ENCODE measurements around the gene ALDH3B2.

ALDH3B2 gene

DNA sequence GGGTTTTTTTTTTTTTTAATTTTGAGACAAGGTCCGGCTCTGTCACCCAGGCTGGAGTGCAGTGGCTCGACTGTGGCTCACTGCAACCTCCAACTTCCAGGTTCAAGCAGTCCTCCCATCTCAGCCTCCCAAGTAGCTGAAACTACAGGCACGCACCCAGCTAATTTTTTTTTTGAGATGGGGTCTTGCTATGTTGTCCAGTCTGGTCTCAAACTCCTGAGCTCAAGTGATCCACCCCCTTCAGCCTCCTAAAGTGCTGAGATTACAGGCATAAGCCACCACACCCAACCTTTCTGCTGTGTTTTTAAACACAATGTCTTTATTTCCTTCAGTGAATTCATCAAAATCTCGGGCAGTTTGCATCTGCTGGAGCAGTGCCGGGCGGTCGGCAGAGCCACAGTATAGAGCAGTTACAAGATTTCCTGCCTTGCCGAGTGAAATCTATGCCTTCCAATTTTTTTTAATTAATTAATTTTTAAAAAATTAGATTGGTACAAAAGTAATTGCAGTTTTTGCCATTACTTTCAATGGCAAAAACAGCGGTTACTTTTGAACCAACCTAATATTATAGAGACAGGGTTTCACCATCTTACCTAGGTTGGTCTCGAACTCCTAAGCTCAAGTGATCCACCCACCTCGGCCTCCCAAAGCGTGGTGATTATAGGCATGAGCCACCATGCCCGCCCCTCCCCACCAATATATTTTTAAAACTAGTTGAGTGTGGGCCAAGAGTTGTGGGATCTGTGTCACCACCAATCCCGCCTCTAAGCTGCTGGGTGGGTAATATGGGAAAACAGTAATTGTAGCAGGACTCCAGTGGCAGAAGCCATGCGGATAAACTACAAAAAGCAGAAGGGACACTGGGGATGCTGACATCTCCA is 21.2 kb downstream of the ALDH3B2 start:
- no peak for TF ChIP-seq SIN3A (IDR thresholded peaks at IDR 0.05; ENCODE audit: borderline replicate concordance, insufficient read depth, low read length)
- no peak for TF ChIP-seq FOXP2 (optimal IDR thresholded peaks at IDR 0.05; ENCODE audit: borderline replicate concordance, extremely low read depth, extremely low read length, insufficient read depth)
- TF ChIP-seq TAF1 (IDR thresholded peaks at IDR 0.05; ENCODE audit: borderline replicate concordance, insufficient read depth, low read length) = no peak
- no peak for TF ChIP-seq REST (IDR thresholded peaks at IDR 0.05; ENCODE audit: insufficient read depth in 1 of 2, low read depth in 2 of 2, low read length in 2 of 2)
- no peak for TF ChIP-seq POLR2AphosphoS5 (IDR thresholded peaks at IDR 0.05; ENCODE audit: low read depth, low read length)

- TF ChIP-seq REST (IDR thresholded peaks at IDR 0.05; ENCODE audit: insufficient read depth in 1 of 2, low read depth in 2 of 2, low read length in 2 of 2) (no peak), POLR2AphosphoS5 (IDR thresholded peaks at IDR 0.05; ENCODE audit: low read depth, low read length) (no peak), TAF1 (IDR thresholded peaks at IDR 0.05; ENCODE audit: borderline replicate concordance, insufficient read depth, low read length) (no peak), SIN3A (IDR thresholded peaks at IDR 0.05; ENCODE audit: borderline replicate concordance, insufficient read depth, low read length) (no peak), FOXP2 (optimal IDR thresholded peaks at IDR 0.05; ENCODE audit: borderline replicate concordance, extremely low read depth, extremely low read length, insufficient read depth) (no peak)
Observed at GRCh38 chr11:67651976-67652781, 22.2 kb downstream of the ALDH3B2 start.

DNA sequence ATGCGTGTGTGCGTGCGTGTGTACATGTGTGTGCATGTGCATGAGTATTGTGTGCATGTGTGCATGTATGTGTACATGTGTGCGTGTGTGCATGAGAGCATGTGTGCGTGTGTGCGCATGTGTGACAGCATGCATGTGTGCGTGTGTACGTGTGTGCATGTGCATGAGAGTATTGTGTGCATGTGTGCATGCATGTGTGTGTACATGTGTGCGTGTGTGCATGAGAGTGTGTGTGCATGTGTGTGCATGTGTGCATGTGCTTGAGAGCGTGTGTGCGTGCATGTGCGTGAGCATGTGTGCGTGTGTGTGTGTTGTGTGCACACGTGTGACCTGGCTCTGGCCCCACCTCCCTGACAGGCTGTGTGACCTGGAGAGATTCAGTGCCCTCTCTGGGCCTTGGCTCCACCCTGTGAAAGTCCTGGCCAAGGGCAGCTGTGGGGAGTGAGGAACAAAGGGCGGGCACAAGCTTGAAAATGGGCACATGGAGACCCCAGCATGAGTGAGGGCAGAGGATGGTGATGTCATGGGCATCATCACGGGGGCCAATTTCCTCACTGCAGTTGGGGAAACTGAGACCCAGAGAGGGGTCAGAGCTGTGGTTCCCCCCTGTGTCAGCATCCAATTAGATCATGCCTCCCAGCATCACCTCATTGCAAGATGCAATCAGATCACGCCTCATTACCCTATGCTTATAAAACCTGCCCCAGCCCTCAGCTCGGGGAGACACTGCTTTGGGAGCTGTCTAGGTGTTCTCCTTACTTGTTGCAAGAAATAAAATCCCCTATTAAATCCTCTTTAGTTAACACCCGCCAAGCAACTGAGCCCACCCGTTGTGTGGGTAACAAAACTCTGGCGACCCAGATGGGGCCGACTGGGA is 24.6 kb downstream of the ALDH3B2 start:
- no peak for TF ChIP-seq FOXP2 (optimal IDR thresholded peaks at IDR 0.05; ENCODE audit: borderline replicate concordance, extremely low read depth, extremely low read length, insufficient read depth)
- no peak for TF ChIP-seq POLR2AphosphoS5 (IDR thresholded peaks at IDR 0.05; ENCODE audit: low read depth, low read length)
- TF ChIP-seq SIN3A (IDR thresholded peaks at IDR 0.05; ENCODE audit: borderline replicate concordance, insufficient read depth, low read length) = no peak
- TF ChIP-seq TAF1 (IDR thresholded peaks at IDR 0.05; ENCODE audit: borderline replicate concordance, insufficient read depth, low read length) = no peak
- no peak for TF ChIP-seq REST (IDR thresholded peaks at IDR 0.05; ENCODE audit: insufficient read depth in 1 of 2, low read depth in 2 of 2, low read length in 2 of 2)

GRCh38 chr11:67648796-67649613 is 25.4 kb downstream of the ALDH3B2 start:
- TF ChIP-seq REST (IDR thresholded peaks at IDR 0.05; ENCODE audit: insufficient read depth in 1 of 2, low read depth in 2 of 2, low read length in 2 of 2) = no peak
- no peak for TF ChIP-seq FOXP2 (optimal IDR thresholded peaks at IDR 0.05; ENCODE audit: borderline replicate concordance, extremely low read depth, extremely low read length, insufficient read depth)
- no peak for TF ChIP-seq POLR2AphosphoS5 (IDR thresholded peaks at IDR 0.05; ENCODE audit: low read depth, low read length)
- TF ChIP-seq SIN3A (IDR thresholded peaks at IDR 0.05; ENCODE audit: borderline replicate concordance, insufficient read depth, low read length) = no peak
- no peak for TF ChIP-seq TAF1 (IDR thresholded peaks at IDR 0.05; ENCODE audit: borderline replicate concordance, insufficient read depth, low read length)

Data from PFSK-1 (cell line).